NCI-H2196 (cell line): ENCODE results near the gene DCDC2C.

Source experiments
- DNase-seq: peaks from one replicate; lab custom pipeline; 2025; ENCODE audit not compliant: unreplicated experiment; lab: John Stamatoyannopoulos, UW

Gene DCDC2C

DNA sequence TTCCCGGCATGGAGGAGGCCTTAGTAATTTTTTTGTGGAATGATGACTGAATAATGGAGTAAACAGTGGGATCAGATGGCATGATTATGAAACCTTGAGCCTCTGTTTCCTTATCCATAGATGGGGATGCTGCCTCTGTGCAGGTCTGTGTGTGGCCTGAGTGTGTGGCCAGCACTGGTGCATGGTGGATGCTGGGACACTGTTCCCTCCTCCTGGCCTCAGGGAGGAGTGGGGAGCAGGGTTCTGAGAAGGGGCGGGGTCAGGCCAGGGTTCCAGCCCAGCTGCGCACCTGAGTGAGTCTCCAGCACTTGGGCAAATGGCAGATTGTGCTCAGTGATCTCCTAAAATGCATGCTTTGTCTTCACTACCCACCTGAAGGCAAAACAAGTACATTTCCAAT is 66.4 kb downstream of the DCDC2C start:
- DNase-seq: no peak

DNA sequence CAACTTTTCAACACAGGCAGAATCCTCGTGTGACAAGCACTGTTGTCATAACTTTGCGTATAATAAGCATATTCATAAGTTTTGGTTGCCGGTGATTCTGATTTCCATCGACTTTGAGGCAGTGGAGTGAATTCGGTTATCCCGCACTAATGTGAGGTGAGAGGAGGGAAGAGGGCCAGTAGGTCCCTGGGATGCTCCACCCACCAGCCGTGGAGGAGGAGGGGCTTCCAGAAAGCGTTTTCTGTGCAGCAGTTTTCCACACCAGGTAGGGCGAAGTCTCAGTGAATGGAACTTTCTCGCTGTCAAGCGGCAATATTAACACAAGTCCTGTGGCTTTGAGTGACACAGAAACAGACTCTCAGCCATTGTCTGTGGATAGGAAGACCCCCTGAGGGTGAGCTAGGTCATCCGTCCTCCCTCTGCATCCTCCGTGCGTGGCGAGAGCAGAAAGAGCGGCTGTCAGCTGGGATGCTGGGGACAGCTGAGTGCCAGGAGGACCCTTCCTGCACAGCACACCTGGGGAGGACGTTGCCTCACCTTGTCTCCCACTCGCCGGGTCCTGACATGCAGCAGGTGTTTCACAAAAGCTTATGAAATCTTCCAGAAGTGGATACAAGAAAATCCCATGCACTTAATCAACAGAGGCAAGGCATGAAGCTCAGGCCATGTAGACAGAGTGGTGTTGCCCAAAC is 67.5 kb downstream of the DCDC2C start:
- DNase-seq: no peak

DNA sequence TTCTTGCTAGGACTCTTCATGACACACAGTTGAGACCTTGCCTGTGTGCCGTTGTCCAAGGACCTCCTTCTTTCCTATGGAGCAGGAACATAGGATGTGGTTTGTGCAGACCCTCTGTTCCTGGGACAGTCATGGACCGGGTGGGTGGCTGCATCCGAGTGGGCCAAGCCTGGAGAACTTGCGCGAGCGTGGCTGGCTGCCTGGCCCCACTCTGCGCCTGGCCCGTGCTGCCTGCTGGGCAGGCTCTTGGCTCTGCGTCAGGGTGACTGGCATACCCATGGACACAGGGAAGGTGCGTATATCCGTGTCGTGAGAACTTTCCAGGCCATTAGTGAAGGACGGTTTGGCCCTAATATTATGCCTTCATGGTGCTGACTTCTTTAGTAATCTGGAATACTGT is 68.2 kb downstream of the DCDC2C start:
- DNase-seq: no peak

- DNase-seq: no peak
These were observed 71.0 kb downstream of the DCDC2C start for GRCh38 chr2:3774336-3774735.

DNA sequence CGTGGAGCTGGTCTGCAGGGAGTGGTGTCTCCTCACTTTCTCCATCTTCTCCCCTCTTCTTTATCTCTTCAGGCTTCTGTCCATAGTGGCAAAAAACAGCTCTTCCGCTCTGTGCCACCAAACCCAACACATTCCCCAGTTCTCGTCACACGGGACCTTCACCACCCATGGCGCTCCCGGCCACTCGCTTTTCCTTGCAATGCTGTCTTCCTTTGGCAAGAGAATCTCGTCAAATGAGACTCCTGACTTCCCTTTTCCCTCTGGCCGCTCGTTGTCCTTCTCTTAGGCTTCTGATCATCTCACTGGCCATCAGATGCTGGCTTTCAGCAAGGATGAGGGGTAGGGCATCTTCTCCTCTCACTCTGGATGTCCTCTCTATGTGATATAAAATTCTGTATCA is 72.9 kb downstream of the DCDC2C start:
- DNase-seq: no peak

DNA sequence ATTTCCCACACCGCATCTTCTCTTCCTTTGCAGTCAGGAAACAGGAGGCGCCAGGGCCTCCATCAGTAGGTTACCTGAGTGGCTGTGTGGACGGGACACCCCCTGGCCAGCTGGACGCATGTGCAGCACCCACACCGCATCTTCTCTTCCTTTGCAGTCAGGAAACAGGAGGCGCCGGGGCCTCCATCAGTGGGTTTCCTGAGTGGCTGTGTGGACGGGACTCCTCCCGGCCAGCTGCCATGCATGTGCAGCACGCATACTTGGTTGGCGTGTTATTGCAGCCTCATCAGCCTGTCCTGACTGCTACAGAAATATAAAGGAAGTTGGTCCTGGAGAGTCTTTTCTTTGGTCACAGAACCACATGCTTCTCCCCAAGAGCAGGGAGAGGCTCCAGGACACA is 74.6 kb downstream of the DCDC2C start:
- no peak for DNase-seq

- no peak for DNase-seq
These were observed 75.6 kb downstream of the DCDC2C start for GRCh38 chr2:3778851-3779495.

- DNase-seq: no peak
These were observed 76.2 kb downstream of the DCDC2C start for GRCh38 chr2:3779496-3780049.

DNA sequence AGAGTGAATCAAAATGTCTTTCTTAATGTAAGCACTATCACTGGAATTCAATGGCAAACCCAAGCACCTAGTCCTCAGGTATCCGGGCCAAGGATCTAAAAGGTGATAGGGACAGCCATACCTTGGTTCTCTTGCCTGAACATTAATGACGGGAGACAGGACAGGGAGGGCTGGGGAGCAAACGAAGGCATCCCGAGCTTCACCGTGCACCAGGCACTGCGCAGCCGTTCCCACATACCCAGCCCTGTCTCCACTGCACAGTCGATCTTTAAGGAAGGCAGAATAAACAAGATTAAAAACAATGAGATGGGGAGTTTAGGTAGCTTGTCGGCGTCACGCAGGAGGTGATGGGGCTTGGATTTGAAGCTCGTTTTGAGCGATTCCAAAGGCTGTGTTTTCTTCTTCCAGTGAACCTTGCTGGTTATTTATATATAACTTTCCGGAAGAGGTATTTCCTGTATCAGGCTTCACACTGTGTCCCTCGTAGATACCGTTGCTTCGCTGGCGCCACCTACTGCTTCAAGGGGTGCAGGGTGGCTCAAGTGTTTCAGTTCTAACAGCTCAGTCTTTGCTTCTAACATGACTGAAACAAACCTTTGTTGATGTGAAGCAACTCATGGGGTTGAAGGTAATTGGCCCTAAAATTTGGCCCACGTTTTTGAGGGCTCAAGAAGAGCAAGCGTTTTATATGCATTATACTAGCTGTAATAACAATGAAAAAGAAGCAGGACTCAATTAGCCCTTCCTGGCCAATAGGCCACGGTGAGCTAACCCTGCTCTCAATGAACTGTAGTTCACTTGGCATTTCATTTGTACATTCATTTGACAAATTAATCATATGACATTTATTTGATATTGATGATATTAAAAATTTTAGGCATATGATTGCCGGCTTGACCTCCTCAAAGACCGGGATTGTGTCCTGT is 77.4 kb downstream of the DCDC2C start:
- DNase-seq: peak; percentile 64

DNA sequence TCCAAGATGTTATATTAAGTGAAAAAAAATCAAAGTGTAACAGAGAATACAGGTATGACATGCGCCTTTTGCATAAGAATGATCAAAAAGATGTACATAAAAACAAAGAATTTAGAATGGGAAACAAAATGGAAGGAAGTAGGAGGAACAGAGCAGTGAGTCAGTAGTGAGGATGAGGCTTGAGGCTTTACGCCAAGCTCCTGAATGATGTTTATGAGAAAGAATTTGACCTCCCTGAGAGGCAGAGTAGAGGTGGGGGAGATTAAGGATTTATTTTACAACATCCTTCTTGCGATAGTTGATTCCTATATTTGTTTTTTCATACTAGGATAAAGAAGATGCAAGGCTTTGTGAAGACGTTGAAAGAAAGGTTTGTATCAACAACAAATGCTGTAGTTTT is 81.4 kb downstream of the DCDC2C start:
- DNase-seq: no peak

DNA sequence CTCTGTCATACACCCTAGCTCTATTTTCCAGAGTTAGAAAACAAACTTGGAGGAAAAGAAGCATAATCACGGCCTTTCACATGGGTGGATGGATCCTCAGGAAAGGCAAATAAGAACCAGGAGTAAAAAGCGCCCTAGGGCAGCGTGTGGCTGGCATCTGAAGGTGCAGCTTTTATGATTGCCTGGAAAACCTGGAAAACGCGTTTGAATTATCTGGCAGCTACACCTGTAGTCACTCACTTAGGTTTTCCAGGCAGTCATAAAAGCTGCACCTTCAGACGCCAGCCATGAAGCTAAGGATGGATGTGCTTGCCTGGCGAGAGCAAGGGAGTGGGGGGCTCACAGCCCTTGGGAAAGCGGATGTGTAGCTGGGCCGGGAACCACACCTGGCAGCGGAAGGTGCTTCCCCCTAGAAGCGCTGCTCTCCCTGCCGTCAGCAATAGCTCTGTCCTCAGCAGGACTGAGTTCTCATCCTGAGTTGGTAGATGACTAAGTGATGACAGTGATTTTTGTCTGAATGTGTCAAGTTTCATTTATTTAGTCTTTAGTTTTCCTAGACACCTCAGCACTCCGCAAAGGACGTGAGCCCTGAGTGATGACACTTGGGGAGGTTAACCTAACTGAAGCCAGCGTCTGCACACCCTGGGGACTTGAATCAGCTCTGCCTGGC is 82.0 kb downstream of the DCDC2C start:
- no peak for DNase-seq

DNA sequence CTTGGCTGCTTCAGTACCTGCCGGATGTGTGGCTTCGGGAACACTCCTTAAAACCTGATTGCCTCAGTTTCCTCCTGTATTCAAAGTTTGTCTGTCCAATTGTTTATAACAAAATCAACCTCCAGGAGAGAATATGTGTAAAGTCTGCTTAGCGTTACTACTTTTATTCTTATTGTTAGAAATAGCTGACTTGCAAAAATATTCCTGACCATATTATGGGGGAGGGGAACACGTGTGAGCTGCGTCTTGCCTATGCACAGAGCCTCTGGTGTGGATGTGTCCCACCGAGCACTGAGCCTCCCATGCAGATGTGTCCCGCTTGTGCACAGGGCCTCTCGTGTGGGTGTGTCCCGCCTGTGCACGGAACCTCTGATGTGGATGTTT is 82.5 kb downstream of the DCDC2C start:
- DNase-seq: no peak

DNA sequence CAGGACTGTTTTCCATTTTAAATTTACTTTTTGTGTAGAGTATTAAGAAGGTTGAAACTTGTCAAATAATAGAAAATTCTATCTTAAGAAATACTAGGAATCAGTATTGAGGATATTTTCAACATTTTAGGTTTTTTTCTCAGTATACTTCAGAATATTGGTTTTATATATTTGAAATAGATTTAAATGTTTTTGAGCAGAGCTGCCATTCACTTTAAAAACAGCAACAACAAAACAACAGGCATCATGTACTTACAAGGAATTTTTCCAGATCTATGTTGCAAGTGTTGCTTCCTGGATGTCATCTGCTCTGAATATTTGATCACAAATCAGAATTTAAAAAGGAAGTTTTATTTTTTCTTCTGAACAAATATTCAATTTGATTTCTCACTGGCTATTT is 84.4 kb downstream of the DCDC2C start:
- DNase-seq: no peak

- DNase-seq: no peak
These were observed 85.9 kb downstream of the DCDC2C start for GRCh38 chr2:3789256-3789655.

- no peak for DNase-seq
These were observed 89.9 kb downstream of the DCDC2C start for GRCh38 chr2:3793249-3793648.

- no peak for DNase-seq
These were observed 98.1 kb downstream of the DCDC2C start for GRCh38 chr2:3801506-3801905.

DNA sequence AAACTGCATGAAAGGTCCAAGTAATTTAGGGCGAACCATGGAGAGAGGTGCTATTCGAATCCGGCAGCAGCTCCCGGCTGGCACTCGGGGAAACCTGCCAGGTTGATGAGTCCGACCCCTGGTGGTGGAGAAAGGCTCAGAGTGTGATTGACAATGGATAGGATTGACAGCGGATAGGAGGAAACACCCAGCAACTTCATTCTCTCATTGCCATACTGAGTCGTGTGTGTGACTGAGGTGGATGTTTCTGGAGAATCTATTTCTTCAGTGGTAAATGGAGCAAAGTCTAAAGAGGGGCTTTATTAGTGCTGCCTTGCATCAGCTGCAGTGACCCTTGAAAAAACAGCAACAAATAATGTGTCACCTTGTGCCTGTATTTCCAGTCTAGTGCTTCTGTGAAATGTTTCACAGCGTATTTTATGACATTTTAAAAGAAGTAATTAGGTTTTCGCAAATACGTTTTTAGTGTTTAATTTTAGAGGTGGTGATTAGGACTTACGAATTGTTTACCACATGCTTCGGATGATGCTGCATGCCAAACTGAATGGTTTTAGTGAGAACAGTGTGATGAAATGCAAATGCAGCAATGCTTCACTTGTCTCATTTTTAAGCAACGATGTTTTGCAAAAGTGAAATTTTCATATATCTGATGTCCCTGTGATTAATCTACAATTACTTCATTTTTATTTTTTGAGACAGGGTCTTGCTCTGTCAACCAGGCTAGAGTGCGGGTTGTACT is 102.0 kb downstream of the DCDC2C start:
- DNase-seq: no peak

DNA sequence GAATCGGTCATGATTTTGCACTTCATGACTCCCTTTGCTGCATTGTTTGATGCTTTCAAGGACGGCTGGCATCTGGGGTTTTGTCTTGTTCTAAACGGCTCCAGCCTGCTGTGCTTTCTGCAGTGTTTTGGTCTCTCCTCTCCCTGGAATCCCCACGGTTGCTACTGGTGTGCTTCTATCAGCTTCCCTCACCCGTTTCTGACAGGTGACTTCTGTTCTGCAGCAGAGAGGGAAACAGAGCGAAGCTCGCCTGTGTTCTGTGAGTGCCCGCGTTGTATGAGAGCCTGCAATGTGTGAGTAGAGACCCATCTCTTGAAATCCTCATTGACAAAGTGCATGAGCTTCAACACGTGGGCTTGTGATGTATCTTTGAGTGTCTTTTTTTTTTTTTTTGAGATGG is 102.8 kb downstream of the DCDC2C start:
- no peak for DNase-seq

GRCh38 chr2:3806730-3807129 is 103.4 kb downstream of the DCDC2C start:
- DNase-seq: no peak

DNA sequence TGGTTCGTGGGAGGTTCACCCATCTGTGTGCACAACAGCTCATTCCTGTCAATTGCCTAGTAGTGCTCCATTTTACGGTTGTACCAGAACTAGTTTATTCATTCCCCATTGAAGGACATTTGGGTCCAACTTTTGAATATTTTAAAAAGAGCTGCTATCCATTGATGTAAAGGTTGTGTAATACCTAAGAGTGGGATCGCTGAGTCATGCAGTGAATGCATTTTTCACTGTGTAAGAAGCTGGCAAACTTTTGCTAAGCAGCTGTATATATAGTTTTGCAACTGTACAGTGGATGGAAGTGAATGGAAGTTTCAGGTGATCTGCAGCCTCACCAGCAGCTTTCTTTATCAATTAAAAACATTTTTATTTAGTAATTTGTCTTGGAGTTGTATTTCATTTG is 104.5 kb downstream of the DCDC2C start:
- no peak for DNase-seq
